ENCODE results near the gene SLC27A2.

- TF ChIP-seq EZH2phosphoT487 (IDR thresholded peaks at IDR 0.05; ENCODE audit: insufficient read depth, low read depth) = no peak
- no peak for TF ChIP-seq EZH2 (IDR thresholded peaks at IDR 0.05; ENCODE audit: insufficient read depth, poor library complexity, severe bottlenecking)
Measured at GRCh38 chr15:50186090-50186489, 4.1 kb downstream of the SLC27A2 start.
